ENCODE measurements around the gene RAB11B. TPM values are rescaled to one million over a fixed set of nuclear protein-coding genes. Genes with fewer than 3 reads are reported as not detected.
A peak's percentile ranks its signal among the peaks of the same experiment; 100 is the strongest.
"Not testable (repeated sequence)": the region's sequence is repeated elsewhere in the genome, so short reads cannot be mapped to it uniquely, and the experiment has no call there.

The RAB11B gene
- total and polyA plus RNA-seq, 9 of the 15 experiments (the other 6 are each of a cell fraction or from before 2014, with no cell fraction given) = 0.74 to 71.0 (median 13.8) TPM

DNA sequence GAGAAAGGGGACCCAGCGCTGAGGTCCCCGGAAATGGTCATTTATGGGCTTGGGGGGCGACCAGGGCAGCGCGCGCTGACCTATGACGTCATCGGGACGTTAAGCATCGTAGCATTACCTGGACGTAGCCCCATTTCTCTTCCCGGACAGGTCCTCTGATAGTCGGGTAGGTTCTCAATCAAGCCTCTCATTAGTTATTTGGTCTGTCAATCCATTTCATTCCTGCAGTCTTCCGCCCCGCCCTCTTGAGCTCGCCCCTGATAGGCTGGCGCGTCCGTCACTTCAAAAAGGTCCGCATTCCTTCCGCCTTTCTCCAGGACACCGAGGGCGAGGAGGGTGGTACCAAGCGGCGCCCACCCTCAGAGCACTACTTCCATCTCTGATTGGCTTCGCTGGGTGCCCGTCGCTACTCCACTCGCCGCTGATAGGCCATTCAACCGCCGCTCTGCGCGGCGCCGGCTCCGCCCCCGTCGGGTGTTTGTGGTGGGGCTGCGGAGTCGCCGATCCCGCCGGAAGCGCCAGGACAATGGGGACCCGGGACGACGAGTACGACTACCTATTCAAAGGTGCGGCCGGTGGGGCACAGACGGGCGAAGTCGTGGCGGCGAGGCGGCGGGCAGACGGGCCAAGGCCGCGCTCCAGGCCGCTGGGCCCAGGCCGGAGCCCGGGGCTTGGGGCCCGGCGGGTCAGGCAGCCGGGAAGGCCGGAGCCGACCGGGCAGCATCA lies at the start of gene RAB11B (continued):
- TF ChIP-seq, protein P1, sequence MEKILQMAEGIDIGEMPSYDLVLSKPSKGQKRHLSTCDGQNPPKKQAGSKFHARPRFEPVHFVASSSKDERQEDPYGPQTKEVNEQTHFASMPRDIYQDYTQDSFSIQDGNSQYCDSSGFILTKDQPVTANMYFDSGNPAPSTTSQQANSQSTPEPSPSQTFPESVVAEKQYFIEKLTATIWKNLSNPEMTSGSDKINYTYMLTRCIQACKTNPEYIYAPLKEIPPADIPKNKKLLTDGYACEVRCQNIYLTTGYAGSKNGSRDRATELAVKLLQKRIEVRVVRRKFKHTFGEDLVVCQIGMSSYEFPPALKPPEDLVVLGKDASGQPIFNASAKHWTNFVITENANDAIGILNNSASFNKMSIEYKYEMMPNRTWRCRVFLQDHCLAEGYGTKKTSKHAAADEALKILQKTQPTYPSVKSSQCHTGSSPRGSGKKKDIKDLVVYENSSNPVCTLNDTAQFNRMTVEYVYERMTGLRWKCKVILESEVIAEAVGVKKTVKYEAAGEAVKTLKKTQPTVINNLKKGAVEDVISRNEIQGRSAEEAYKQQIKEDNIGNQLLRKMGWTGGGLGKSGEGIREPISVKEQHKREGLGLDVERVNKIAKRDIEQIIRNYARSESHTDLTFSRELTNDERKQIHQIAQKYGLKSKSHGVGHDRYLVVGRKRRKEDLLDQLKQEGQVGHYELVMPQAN (IDR thresholded peaks at IDR 0.05; ENCODE audit: borderline replicate concordance) = peak; percentile 3; the same call in 1 of the 2 replicates
- TF ChIP-seq ZNF431 (CRISPR knock-in tag; IDR thresholded peaks at IDR 0.05) = peak; percentile 52; the same call in 1 of the 2 replicates
- TF ChIP-seq ZNF311 (CRISPR knock-in tag; IDR thresholded peaks at IDR 0.05) = peak; percentile 65
- peak; percentile 84; the same call in 1 of the 2 replicates for TF ChIP-seq GATAD2B (IDR thresholded peaks at IDR 0.05; ENCODE audit: borderline replicate concordance)
- TF ChIP-seq KLF13 (tag; IDR thresholded peaks at IDR 0.05; ENCODE audit: borderline replicate concordance, low read depth) = 0 out of 2 replicates have a peak, but pooled peaks have one; percentile 37
- peak; percentile 96 for TF ChIP-seq GABPA (tag; conservative IDR thresholded peaks at IDR 0.05; ENCODE audit: low read depth)

DNA sequence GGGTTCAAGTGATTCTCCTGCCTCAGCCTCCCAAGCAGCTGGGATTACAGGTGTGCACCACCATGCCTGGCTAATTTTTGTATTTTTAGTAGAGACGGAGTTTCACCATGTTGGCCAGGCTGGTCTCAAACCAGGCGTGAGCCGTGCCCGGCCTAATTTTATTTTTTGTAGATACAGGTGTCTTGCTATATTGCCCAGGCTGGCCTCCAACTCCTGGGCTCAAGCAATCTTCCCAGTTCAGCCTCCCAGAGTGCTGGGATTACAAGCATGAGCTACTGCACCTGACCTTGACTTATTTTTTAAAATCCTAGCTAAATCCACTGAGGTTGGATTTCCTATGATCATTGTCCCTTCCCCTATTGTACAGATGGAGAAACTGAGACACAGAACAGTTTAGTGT lies 48.7 kb upstream of the RAB11B start:
- H3K4me3 ChIP-seq; H3K9me3 ChIP-seq (replicated peaks; ENCODE audit: control insufficient read depth, insufficient read depth, low read depth, low read length); H3K79me2 ChIP-seq (ENCODE audit: control insufficient read depth, insufficient read depth, low read length); FAIRE-seq; BruUV-seq (replicated peaks); in situ Hi-C loops (cut with MboI); ATAC-seq; intact Hi-C loops (cut with micrococcal nuclease); H3K27ac ChIP-seq (ENCODE audit: extremely low read depth, low read depth, low read length); CTCF ChIA-PET (ENCODE audit: low intra/inter-chr PET ratio); H2AFZ ChIP-seq (ENCODE audit: low read depth, low read length); H3K36me3 ChIP-seq (ENCODE audit: control insufficient read depth, insufficient read depth, low read length); H3K9me1 ChIP-seq (ENCODE audit: control insufficient read depth, insufficient read depth, low read length); H3K27me3 ChIP-seq (ENCODE audit: control insufficient read depth in 2 of 2, insufficient read depth in 2 of 2, low read length in 2 of 2); DNase-seq (ENCODE audit: extremely low read depth in 1 of 4, low spot score in 3 of 4); H3K4me2 ChIP-seq (ENCODE audit: insufficient read depth, low read length); H3K9ac ChIP-seq (ENCODE audit: insufficient read depth in 1 of 2, low read depth in 2 of 2, low read length in 2 of 2); H4K20me1 ChIP-seq (replicated peaks; ENCODE audit: control insufficient read depth, insufficient read depth, low read length): not testable (repeated sequence)
- 82% methylated on average over 4 of the region's 4 CpGs for WGBS (ENCODE audit: insufficient coverage, low coverage, missing lambda C conversion rate)
- POLR2A ChIA-PET = interaction anchor here (0.6 to 2.0 kb wide), 6 partner anchors 14 to 172 kb away, joined by 3 to 14 read pairs (median 4); partner anchors contain the start of gene ZNF414
- peaks cover 0 to 25% of the 10 kb centered on the region in 2 experiments; a peak in 3 of 5 replicates for H3K4me1 ChIP-seq (replicated peaks in 1 of 2; ENCODE audit: control insufficient read depth in 2 of 2, insufficient read depth in 2 of 2, low read length in 2 of 2)

Data from K562 (cell line).